GM06990 (cell line): ENCODE data around the gene TRAPPC3L.

Experiments
- DNase-seq: peaks from one replicate; pipeline ENCODE4 v3.0.0-alpha.2; 2011; ENCODE audit not compliant: insufficient read length; ENCODE audit errors: extremely low read depth
- H3K27me3 ChIP-seq: replicated peaks from 2 replicates; pipeline ENCODE4 v1.6.0; 2011; ENCODE audit warnings: low read length; ENCODE audit not compliant: control insufficient read depth, insufficient read depth
- H3K36me3 ChIP-seq: 2 replicates; pipeline ENCODE4 v1.5.1; 2011; ENCODE audit warnings: low read length; ENCODE audit not compliant: control insufficient read depth, insufficient read depth
- H3K4me3 ChIP-seq: replicated peaks from 2 replicates; pipeline ENCODE4 v1.5.1; 2011; ENCODE audit warnings: low read depth, mild to moderate bottlenecking, control low read depth, low read length
- TF ChIP-seq, protein P1 (sequence below): IDR thresholded peaks from 2 replicates; pipeline ENCODE4 v1.5.1; 2011; ENCODE audit warnings: low read length, control low read depth, mild to moderate bottlenecking, inconsistent platforms; ENCODE audit not compliant: insufficient read depth, poor library complexity, severe bottlenecking

TRAPPC3L gene

GRCh38 chr6:116570856-116571682, 25.6 kb upstream of the TRAPPC3L start, which contains the start of gene RWDD1:
Gene RWDD1, plus strand, starts transcription at chr6:116571504. Its CDS starts 79 bp downstream, at chr6:116571583.
- Histone ChIP-seq H3K36me3 (no peaks in the 10 kb centered on the region), H3K27me3 (no peaks in the 10 kb centered on the region), H3K4me3 (peak within 1 kb of the TSS; percentile 75)
- DNase-seq = peak; percentile 97
- TF ChIP-seq, protein P1, sequence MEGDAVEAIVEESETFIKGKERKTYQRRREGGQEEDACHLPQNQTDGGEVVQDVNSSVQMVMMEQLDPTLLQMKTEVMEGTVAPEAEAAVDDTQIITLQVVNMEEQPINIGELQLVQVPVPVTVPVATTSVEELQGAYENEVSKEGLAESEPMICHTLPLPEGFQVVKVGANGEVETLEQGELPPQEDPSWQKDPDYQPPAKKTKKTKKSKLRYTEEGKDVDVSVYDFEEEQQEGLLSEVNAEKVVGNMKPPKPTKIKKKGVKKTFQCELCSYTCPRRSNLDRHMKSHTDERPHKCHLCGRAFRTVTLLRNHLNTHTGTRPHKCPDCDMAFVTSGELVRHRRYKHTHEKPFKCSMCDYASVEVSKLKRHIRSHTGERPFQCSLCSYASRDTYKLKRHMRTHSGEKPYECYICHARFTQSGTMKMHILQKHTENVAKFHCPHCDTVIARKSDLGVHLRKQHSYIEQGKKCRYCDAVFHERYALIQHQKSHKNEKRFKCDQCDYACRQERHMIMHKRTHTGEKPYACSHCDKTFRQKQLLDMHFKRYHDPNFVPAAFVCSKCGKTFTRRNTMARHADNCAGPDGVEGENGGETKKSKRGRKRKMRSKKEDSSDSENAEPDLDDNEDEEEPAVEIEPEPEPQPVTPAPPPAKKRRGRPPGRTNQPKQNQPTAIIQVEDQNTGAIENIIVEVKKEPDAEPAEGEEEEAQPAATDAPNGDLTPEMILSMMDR = no peak

GRCh38 chr6:116568821-116569755, 23.6 kb upstream of the TRAPPC3L start:
- TF ChIP-seq, protein P1 = no peak
- no peaks in the 10 kb centered on the region for H3K27me3 ChIP-seq
- no peak overlapping the region for H3K4me3 ChIP-seq
- no peak for DNase-seq
- no peaks in the 10 kb centered on the region for H3K36me3 ChIP-seq

DNA sequence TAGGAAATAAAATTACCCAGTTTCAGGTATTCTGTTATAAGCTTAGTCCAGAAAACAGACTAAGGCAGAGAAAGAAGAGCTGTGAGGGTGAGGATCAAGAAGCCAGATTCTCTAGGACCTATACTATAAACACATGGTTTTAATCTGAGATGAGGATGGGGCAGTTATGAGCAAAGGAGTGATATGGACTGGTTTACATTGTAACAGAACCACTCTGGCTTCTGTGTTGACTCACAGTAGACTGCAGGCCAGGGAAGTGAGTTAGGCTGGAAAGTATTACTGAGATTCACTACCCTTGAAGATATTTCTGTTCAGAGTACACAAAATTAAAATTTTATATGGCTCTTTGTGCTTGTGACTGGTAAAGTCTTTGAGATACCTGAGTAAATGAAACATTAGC, 22.6 kb upstream of the TRAPPC3L start:
- no peak overlapping the region for H3K4me3 ChIP-seq
- no peak for DNase-seq
- TF ChIP-seq, protein P1 = no peak
- H3K36me3 ChIP-seq = no peaks in the 10 kb centered on the region
- no peaks in the 10 kb centered on the region for H3K27me3 ChIP-seq

GRCh38 chr6:116564921-116565872, 19.7 kb upstream of the TRAPPC3L start:
- no peaks in the 10 kb centered on the region for H3K27me3 ChIP-seq
- TF ChIP-seq, protein P1 = no peak
- no peak overlapping the region for H3K4me3 ChIP-seq
- DNase-seq = peak; percentile 14
- H3K36me3 ChIP-seq = no peaks in the 10 kb centered on the region

DNA sequence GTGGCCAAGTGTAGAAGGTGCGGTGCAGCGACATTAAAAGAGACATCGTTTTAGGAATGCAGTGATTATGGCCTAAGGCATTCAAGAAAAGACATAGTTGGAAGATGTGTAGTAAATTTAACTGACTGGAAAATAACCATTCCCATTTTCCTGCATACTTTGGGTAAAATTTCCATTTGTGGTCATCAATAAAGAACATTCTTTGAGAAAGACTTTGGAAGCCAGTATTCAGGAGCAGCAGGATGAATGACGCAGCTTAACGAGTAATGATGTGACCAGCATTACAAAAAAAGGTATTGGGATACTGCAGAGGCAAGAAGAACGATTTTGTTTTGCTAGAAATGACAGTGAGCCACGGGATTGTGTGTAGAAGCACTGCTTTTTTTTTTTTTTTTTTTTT, 18.8 kb upstream of the TRAPPC3L start:
- no peak for DNase-seq

More for the DNA sequence above, 18.8 kb upstream of the TRAPPC3L start:
- Histone ChIP-seq H3K36me3 (no peaks in the 10 kb centered on the region), H3K27me3 (no peaks in the 10 kb centered on the region), H3K4me3 (no peak overlapping the region)
- TF ChIP-seq, protein P1 = no peak
